HG03108 (cell line): ENCODE results near the gene UBE2V1.
A peak's percentile ranks its signal among the peaks of the same experiment; 100 is the strongest.
"Not testable (repeated sequence)": the region's sequence is repeated elsewhere in the genome, so short reads cannot be mapped to it uniquely, and the experiment has no call there.

Experiments used
- ATAC-seq: cut with Tn5 transposase; IDR thresholded peaks from one replicate; pipeline ENCODE4 v1.9.1; 2021; ENCODE audit warnings: moderate library complexity; ENCODE audit not compliant: unreplicated experiment

UBE2V1 gene

DNA sequence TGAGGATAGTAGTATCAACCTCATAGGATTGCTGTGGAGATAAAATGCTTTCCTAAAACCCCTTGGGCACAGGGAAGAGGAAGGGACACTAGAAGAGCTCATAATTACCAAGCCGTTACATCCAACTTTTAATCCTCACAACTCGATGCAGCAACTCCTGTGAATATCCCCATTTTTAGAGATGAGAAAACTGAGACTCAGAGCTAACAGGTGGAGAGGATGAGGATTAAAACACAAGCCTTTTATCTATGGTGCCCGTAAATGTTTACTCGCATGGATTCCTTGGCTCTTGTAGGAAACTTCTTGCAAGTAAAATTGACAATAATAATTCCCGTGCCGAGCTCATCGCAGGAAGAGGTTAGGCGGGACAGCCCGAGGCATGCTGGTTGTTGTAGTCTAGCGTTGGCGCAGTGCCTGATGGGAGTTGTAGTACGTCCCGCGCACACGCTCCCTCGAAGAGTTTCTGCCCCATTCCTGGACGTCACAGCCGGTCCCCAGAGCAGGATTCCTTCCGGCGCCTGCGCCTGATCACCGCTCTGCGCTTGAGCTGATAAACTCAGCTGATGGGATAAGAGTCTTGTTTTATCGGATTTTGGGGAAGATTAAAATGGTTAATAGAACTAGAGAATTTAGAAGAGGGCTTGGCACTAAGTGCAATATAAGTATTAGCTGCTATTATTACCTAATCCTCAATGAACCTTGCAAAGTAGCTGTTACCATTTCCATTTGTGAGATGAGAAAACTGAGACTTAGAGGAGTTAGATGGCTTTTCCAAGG, 2.8 kb upstream of the UBE2V1 start:
- peak; percentile 69 for ATAC-seq

DNA sequence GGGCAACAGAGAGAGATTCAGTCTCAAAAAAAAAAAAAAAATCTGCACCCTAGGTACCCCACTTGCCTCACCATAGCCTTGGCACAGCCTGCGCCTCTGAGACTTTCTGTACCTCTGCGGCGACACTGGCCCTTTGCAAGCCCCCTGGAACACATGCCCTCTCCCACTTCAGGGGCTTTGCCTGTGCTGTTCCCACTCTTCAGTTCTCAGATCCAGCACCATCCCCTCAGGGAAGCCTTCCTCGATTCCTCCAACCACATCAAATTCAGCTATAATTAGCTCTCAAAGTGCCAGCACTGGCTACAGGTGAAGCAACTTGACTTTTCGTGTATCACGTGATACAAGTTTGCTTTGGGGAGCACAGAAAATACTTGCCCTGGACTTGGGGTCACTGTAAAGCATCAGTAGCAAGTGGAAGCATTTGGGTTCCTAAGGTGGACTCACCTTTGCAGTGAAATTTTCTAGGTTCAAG, 2.1 kb upstream of the UBE2V1 start:
- ATAC-seq, result no peak

DNA sequence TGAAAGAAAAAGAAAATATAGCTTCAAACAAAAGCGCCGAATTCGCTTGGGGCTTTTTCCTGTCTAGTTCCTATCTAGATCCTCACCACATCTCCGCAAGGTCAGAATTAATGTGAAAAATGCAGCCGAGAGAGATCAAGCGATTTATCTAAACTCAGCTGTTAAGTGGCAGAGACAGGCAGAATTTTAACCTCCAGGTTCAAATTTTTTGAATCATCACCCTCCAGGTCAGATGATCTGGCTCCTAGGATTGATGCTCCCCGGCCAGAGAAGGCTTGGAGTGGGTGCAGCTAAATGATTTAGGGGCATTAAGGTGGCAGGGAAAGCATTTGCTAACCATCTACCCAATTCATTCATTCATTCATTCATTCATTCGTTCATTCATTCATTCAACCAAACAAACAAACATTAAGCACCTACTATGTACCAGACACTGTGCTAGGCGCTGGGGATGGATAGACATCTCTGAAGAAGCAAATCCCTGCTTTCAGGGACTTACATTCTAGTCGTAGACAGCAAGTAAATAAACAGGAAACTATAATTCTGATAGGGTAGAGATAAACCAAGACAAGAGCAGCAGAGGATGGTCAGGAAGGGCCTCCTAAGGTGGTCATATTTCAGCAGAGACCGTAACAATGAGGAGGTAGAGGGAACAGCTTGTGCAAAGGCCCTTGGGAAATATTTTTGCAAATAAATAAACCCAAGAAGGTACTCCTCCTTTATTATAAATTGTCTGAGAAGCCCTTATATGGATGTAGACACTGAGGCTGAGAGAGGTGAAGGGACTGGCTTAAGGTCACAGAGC, 672 bp upstream of the UBE2V1 start:
- ATAC-seq, result no peak

DNA sequence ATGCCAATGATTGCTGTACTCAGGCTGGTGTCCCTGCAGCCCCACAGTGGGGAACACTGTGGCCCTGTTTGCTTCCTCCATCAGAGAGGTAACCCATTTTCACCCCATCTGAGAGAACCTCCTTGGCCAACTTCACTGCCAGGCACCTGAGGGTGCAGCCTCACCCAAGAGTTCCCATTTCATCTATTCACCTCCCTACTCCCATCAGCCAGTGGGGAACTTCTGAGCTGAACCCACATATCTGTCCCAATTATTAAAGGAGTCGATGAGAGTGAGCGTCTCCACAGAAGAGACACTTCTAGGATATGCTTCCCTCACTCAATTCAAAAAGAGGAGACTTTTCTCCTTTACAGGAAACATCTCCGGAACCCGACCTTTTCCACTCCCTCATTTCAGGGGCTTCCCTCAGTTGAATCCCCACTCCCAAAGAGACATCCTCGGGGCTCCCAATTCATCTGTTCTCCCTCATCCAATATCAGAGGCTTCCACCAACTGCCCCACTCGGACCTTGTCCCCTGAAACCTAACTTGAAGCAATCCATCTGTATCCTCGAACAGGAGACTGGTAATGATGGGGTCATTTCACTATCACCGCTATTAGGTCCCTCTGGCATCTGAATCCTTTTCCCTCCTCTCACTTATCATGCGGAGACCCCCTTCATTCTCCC, 988 bp downstream of the UBE2V1 start:
- no peak for ATAC-seq

DNA sequence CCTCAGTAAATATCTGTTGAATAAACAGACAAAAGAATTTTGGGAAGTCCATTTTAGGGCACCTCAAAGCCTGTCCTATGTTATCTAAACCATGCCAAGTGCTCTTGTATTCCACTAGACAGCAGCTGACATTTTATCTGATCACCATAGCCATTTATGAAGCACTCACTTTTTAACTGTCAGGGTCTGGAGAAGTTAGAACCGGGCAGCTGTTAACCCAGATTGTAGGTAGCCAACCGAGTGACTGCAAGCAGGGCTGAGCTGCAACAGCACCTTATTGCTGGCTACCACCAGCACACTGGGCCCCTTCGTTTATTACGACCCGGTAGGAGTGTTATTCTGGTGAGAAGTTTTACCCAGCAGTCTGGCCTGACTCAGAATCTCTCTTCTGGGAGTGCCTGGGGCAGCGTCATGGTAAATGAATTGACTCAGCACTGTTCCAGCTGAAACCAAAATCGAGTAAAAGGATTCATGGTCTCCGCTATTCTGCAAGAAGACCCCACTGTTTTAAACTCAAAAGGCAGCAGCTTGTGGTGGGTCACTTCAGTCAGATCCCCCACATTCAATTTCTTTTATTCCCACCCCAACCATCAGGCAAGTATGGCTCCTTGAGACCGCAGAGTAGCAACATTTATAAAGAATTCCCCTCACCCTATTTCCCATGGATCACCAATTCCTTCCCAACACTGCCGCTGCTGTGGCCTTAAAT, 1.7 kb downstream of the UBE2V1 start:
- ATAC-seq, result no peak

DNA sequence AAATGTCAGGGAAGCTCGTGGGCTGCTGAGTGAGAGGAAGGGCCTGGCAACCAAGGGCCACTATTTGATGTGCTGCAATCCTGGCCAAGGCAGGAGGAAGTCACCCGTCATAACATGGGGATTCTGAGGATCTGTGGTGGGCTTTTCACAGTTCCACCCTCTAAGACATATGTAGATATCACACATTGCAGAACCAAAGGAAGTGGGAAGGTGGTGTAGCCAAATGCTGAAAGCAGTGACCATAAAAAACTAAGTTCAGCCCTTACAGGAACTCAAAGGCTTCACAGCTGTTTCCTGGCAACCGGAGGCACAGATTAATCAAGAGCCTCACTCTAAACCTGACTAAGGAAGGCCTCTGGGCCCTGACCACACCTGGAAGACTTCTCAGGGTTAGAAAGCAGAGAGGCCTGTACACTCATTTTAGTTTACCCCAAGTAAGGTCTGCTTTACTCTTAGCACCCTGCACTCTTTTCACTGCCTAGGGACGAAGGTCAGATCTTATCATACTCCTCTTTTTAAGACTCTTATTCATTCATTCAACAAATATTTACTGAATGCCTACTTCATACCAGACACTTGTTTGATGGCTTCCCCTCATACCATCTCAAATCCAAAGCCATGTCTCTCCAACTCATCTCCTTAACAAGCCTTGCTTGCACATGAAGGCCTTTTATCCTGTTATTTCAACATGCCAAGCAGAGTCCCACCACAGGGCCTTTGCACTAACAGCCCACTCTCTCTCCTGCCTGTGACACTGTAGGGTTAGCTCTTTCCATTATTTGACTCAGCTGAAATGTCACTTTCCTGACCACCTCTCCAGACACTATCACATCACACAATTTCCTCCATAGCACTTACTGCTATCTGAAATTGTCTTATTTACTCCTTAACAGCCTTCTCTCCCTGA, 2.6 kb downstream of the UBE2V1 start:
- peak; percentile 44 for ATAC-seq

DNA sequence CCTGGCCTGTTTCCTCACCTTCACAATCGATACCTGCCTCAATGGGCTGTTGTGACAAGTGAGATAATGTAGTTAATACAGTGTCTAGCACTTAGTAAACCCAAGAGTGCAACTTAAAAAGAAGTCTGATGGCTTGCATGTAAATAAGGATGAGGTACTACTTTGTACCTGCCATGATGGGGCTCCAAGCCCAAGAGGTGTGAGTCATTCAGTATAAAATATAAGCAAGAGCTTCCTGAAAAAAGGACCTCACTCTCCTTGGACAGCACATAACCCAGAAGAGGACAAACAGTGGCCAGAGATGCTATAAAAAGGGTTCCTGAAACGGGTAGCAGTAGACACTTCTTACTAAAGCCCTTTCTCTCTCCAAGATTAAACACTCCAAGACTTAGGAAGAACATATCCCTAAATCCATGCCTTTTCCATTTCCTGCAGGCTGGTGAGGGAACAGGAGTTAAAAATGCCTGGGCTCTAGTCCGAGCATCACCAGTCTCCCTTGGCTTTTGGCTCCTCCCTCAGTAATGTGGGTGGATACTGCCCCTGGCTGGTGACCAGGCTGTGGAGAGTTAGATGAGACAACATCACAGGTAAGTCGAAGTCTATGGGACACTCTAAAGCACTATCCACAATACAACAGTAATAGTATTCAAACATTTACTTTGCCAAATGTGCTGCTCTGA, 4.3 kb downstream of the UBE2V1 start:
- ATAC-seq, result no peak

DNA sequence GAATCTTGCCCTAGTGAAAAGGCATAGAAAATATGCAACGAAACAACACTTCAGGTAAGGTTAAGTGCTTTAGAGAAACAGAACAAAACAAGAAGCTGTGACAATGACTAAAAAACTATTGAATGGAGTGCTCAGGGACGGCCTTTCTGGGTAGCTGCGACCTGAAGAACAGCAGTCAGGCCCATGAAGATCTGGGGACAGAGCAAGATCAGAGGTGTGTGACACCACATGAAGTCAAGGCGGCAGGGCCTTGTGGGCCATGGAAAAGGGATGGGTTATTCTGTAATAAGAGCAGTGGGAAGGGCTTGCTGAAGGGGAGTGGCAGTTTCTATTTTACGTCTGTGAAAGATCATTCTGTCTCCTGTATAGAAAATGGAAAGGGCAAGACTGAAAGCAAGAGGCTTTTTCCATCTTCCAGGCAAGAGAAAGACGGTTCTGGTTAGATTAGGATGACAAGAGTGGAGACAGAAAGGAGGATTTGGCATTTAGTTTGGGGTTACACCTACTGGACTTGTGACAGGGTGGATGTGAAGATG, 5.1 kb downstream of the UBE2V1 start:
- no peak for ATAC-seq

DNA sequence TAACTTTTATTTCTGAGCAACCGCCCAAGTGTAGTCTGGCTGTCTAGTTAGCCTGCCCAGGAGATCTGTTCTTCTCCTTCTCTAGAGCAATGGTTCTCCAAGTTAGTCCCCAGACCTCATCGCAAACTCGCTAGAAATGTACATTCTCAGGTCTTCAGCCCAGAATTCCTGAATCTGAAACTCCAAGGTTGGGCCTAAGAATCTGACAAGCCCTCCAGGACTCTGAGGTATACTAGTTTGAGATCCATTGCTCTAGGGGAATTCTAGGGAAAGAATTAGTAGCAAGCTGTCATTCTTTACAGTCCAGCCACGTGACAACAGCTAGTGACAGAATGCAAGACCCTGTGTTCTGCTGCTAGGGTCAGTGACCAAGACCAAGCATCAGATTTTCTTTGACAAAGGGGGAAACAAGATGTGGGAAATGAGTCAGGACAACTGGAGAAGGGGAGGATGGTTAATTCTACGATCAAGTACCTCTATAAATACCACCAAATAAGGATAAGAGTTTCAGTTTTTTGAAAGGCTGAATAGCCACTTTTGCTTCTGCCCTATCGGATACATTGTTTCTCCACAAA, 5.8 kb downstream of the UBE2V1 start:
- ATAC-seq, result no peak

DNA sequence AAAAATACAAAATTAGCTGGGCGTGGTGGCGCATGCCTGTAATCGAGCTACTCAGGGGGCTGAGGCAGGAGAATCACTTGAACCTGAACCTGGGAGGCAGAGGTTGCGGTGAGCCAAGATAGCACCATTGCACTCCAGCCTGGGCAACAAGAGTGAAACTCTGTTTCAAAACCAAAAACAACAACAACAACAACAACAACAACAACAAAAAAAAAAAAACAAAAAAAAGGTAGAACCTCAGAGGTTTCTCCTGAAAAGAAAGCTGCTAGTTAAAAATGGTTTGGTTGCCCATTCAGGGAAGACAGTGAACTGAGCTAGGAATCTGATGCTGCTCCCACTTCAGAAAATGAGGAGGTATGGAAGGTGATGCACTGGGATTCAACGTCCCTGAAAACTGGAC, 6.3 kb downstream of the UBE2V1 start:
- ATAC-seq, result not testable (repeated sequence)

DNA sequence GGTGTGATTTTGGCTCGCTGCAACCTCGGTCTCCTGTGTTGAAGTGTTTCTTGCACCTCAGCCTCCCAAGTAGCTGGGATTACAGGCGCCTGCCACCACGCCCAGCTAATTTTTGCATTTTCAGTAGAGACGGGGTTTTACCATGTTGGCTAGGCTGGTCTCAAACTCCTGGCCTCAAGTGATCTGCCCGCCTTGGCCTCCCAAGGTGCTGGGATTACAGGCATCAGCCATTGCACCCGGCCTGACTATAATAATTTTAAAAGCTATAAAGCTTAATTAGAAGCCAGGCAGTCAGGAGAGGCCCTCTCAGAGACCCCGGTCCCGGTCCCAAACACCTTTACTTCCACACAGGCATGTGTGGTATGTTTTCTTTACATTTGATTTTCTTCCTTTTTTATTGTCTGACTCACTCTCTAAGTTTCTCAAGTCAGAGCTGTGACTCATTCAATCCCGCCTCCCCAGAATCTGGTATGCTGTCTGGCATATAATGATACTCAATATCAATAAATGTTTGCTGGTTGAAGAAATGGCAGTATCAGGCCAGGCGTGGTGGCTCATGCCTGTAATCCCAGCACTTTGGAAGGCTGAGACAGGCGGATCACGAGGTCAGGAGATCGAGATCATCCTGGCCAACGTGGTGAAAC, 9.4 kb downstream of the UBE2V1 start:
- ATAC-seq, result not testable (repeated sequence)

DNA sequence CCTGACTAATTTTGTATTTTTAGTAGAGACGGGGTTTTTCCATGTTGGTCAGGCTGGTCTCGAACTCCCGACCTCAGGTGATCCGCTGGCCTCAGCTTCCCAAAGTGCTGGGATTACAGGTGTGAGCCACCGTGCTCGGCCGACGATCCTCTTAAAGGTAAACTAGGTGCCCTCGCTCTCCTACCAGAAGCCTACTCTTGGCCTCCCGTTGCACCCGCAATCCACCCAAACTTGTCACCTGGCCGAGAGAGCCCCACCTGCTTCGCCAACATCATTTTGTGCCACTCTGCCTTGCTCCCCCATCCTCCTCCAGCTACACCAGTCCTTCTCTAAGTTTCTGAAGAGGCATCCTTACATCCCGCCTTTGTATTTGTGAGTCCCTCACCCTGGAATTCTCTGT, 10.4 kb downstream of the UBE2V1 start:
- not testable (repeated sequence) for ATAC-seq

DNA sequence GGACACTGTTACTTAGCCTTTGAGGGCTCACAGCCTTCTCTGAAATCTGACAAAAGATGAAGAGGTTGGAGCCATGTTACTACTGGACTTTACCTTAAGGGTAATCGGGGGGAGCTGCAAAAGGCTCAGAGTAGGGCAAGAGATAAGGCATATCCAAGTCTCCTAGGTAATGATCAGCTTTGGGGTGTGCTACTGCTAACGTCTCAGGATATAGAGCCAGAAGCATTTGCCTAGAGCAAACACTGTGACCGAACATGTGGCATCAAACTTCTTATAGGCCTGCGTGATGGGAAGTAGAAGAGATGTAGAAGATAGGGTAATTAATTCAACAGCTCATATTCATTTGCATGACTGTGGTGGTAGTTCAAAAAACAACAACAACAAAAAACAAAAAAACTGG, 11.1 kb downstream of the UBE2V1 start:
- no peak for ATAC-seq

DNA sequence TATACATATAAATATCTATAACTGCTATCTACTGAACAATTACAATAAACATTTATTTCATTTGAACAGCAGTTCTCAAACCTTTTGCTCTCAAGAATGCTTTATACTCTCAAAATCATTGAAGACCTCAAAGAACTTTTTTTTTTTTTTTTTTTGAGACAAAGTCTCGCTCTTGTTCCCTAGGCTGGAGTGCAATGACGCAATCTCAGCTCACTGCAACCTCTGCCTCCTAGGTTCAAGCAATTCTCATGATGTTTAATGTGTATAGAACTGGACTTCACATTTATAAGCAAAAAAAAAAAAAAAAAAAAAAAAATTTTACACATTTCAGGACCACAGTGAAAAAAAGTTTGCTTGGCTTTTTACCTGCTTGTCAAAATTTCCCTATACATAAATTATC, 11.7 kb downstream of the UBE2V1 start:
- ATAC-seq, result no peak

DNA sequence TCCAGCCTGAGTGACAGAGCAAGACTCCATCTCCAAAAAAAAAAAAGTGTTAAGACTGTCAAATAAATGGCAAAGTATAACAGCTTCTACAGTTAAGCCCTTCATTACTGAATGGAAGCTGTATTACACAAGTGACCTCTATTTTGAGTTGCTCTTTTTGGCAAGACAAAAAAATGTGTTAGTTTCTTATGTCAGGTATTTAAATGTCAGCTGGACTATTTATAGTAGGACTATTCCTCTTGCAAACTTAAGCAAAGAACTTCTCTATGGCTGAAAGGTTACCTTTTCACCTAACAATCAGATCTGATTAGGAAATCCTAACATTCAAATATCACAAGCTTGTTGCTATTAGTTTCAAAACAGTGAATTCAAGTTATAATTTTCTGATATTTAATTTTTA, 12.4 kb downstream of the UBE2V1 start:
- no peak for ATAC-seq

DNA sequence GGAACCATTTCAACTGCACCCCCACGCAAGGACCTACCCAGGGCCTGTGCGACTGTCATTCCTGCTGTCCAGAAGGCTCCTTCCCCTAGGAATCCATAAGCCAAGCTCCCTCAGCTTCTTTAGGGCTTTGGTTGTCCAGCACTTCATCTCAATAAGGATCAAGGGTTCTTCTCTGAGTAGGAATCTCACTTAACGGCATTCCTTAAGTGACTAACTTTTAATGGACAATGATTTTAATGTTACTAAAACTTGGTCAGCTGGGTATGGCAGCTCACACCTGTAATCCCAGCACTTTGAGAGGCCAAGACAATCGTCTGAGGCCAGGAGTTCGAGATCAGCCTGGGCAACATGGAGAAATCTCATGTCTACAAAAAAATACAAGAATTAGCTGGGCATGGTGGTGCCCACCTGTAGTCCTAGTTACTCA, 13.4 kb downstream of the UBE2V1 start:
- no peak for ATAC-seq

DNA sequence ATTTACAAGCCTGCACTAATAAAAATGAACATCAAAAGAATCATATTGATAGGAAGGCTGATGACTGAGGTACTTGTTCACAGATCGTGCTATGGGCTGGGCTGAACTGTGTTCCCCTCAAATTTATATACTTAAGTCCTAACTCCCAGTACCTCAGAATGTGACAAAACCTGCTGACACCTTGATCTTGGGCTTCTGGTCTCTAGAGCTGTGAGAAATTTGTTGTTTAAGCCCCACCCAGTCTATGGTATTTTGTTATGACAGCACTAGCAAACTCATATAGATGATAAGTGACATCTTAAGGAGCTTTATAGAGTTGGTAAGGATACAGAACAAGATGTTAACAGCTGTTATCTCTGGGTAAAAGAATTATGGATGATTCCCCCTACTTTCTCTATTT, 13.8 kb downstream of the UBE2V1 start:
- ATAC-seq, result no peak

DNA sequence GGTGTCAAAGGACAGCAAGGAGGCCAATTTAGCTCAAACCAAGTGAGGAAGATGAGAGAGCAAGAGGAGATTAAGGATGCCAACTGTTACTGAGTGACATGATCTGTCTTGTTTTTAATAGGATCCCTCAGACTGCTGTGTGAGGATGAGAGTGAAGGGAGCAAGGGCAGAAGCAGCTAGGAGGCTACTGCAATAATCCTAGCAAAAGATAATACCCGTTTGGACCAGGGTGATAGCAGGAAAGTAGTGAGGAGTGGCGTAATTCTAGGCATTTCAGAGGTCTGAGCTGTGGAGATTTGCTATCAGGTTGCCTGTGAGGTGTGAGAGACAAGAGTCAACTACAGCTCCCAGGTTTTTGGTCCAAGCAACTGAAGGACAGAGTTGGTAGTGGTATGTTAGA, 14.7 kb downstream of the UBE2V1 start:
- no peak for ATAC-seq
